Nephron (organoid): ENCODE data around the gene PGM5.

ENCODE experiments used
- H3K27ac Mint-ChIP-seq, 3 experiments: 2 replicates each; pipeline ENCODE4 v1.8.0; 2020; ENCODE audit warnings: mixed read lengths in 3 of 3, mild to moderate bottlenecking in 2 of 3, moderate library complexity in 1 of 3
- H3K27me3 Mint-ChIP-seq: 2 replicates; pipeline ENCODE4 v1.8.0; 2021; ENCODE audit warnings: low read depth, mild to moderate bottlenecking, moderate library complexity, mixed read lengths
- H3K36me3 Mint-ChIP-seq: 2 replicates; pipeline ENCODE4 v1.8.0; 2020; ENCODE audit warnings: low read depth, mixed read lengths
- H3K4me1 Mint-ChIP-seq: 2 replicates; pipeline ENCODE4 v1.8.0; 2020; ENCODE audit warnings: mixed read lengths
- H3K4me3 Mint-ChIP-seq, 3 experiments: 2 replicates each; pipeline ENCODE4 v1.8.0; 2020; ENCODE audit warnings: mild to moderate bottlenecking in 3 of 3, mixed read lengths in 3 of 3, moderate library complexity in 2 of 3
- H3K9me3 Mint-ChIP-seq: 2 replicates; pipeline ENCODE4 v1.8.0; 2020; ENCODE audit warnings: mixed read lengths
- CTCF ChIP-seq, 3 experiments: fragments of 200-600 bp; sonication (generic); IDR thresholded peaks; one replicate each; pipeline ENCODE4 v1.5.0; 2021; ENCODE audit warnings: antibody characterized with exemption in 3 of 3; ENCODE audit not compliant: unreplicated experiment in 3 of 3

The PGM5 gene

GRCh38 chr9:68462105-68462775, 105.8 kb downstream of the PGM5 start:
- Mint-ChIP-seq H3K9me3 (peaks cover 9% of the 10 kb centered on the region), H3K4me3 (no peak overlapping the region), H3K36me3 (peaks cover 34% of the 10 kb centered on the region), H3K27ac (peak overlapping the region; percentile 45 to 86 (median 75)), H3K27me3 (no peaks in the 10 kb centered on the region), H3K4me1 (peaks cover 47% of the 10 kb centered on the region)
- no peak for TF ChIP-seq CTCF (IDR thresholded peaks at IDR 0.05; ENCODE audit: unreplicated experiment in 3 of 3)

- Mint-ChIP-seq H3K36me3 (peaks cover 34% of the 10 kb centered on the region), H3K27me3 (no peaks in the 10 kb centered on the region), H3K9me3 (peaks cover 12% of the 10 kb centered on the region), H3K27ac (no peak overlapping the region), H3K4me1 (peaks cover 14% of the 10 kb centered on the region), H3K4me3 (no peak overlapping the region)
- no peak for TF ChIP-seq CTCF (IDR thresholded peaks at IDR 0.05; ENCODE audit: unreplicated experiment in 3 of 3)
Measured at GRCh38 chr9:68470067-68470466, 113.7 kb downstream of the PGM5 start.

- peaks cover 9% of the 10 kb centered on the region for H3K9me3 Mint-ChIP-seq
- peak overlapping the region in 1 of 3 experiments; percentile 57 for H3K27ac Mint-ChIP-seq
- H3K27me3 Mint-ChIP-seq = no peaks in the 10 kb centered on the region
- peaks cover 14% of the 10 kb centered on the region for H3K4me1 Mint-ChIP-seq
- peaks cover 28% of the 10 kb centered on the region for H3K36me3 Mint-ChIP-seq
- H3K4me3 Mint-ChIP-seq = no peak overlapping the region
- TF ChIP-seq CTCF (IDR thresholded peaks at IDR 0.05; ENCODE audit: unreplicated experiment in 3 of 3) = no peak
Measured at GRCh38 chr9:68470634-68471033, 114.2 kb downstream of the PGM5 start.

GRCh38 chr9:68472119-68472518, 115.7 kb downstream of the PGM5 start:
- no peaks in the 10 kb centered on the region for H3K27me3 Mint-ChIP-seq
- no peak overlapping the region for H3K4me3 Mint-ChIP-seq
- peaks cover 3% of the 10 kb centered on the region for H3K9me3 Mint-ChIP-seq
- TF ChIP-seq CTCF (IDR thresholded peaks at IDR 0.05; ENCODE audit: unreplicated experiment in 3 of 3) = no peak
- peaks cover 28% of the 10 kb centered on the region for H3K4me1 Mint-ChIP-seq
- no peak overlapping the region for H3K27ac Mint-ChIP-seq
- peaks cover 17% of the 10 kb centered on the region for H3K36me3 Mint-ChIP-seq

GRCh38 chr9:68473790-68474189, 117.4 kb downstream of the PGM5 start:
- H3K36me3 Mint-ChIP-seq = peaks cover 9% of the 10 kb centered on the region
- H3K4me3 Mint-ChIP-seq = no peak overlapping the region
- H3K4me1 Mint-ChIP-seq = peaks cover 38% of the 10 kb centered on the region
- no peak for TF ChIP-seq CTCF (IDR thresholded peaks at IDR 0.05; ENCODE audit: unreplicated experiment in 3 of 3)
- no peaks in the 10 kb centered on the region for H3K9me3 Mint-ChIP-seq
- H3K27me3 Mint-ChIP-seq = no peaks in the 10 kb centered on the region
- peak overlapping the region in 2 of 3 experiments; percentile 45 to 62 for H3K27ac Mint-ChIP-seq

- no peak overlapping the region for H3K4me3 Mint-ChIP-seq
- H3K9me3 Mint-ChIP-seq = no peaks in the 10 kb centered on the region
- no peak for TF ChIP-seq CTCF (IDR thresholded peaks at IDR 0.05; ENCODE audit: unreplicated experiment in 3 of 3)
- peak overlapping the region; percentile 56 to 72 (median 57) for H3K27ac Mint-ChIP-seq
- peaks cover 13% of the 10 kb centered on the region for H3K36me3 Mint-ChIP-seq
- H3K27me3 Mint-ChIP-seq = no peaks in the 10 kb centered on the region
- peaks cover 47% of the 10 kb centered on the region for H3K4me1 Mint-ChIP-seq
Measured at GRCh38 chr9:68476422-68476821, 120.0 kb downstream of the PGM5 start.
